Activated naive CD4-positive, alpha-beta T cell treated with anti-CD3 and anti-CD28 coated beads for 36 hours (primary cell): ENCODE results near the gene REG1B. TPM values are rescaled to one million over a fixed set of nuclear protein-coding genes. Genes with fewer than 3 reads are reported as not detected.

Experiments
- CTCF ChIA-PET: fragments of 350-600 bp; sonication (Branson Sonifier 250); formaldehyde crosslinking; loops from one replicate; lab custom pipeline; 2021; ENCODE audit warnings: antibody characterized with exemption; lab: Charles Lee
- DNase-seq: peaks from one replicate; pipeline ENCODE4 v3.0.0-alpha.2; 2020
- H3K27ac Mint-ChIP-seq: one replicate; pipeline ENCODE4 v1.8.0; 2021; ENCODE audit warnings: mild to moderate bottlenecking, mixed read lengths
- H3K27me3 Mint-ChIP-seq: one replicate; pipeline ENCODE4 v1.8.0; 2021; ENCODE audit warnings: low read depth, mixed read lengths
- H3K36me3 Mint-ChIP-seq: one replicate; pipeline ENCODE4 v1.8.0; 2021; ENCODE audit warnings: low read depth, mixed read lengths
- H3K4me1 Mint-ChIP-seq: one replicate; pipeline ENCODE4 v1.8.0; 2021; ENCODE audit warnings: low read depth, mixed read lengths
- H3K4me3 Mint-ChIP-seq: one replicate; pipeline ENCODE4 v1.8.0; 2021; ENCODE audit warnings: mild to moderate bottlenecking, moderate library complexity, mixed read lengths
- H3K9me3 Mint-ChIP-seq: one replicate; pipeline ENCODE4 v1.8.0; 2021; ENCODE audit warnings: mixed read lengths
- intact Hi-C: fragments of 100-400 bp; cut with micrococcal nuclease; formaldehyde crosslinking; loops from one replicate; pipeline ENCODE4 v1.15.1; 2023
- total RNA-seq, 2 experiments: library from RNA; stranded (reverse); gene quantifications; one replicate each; pipeline ENCODE4 v1.2.3, GENCODE V29; 2021

The REG1B gene, protein sequence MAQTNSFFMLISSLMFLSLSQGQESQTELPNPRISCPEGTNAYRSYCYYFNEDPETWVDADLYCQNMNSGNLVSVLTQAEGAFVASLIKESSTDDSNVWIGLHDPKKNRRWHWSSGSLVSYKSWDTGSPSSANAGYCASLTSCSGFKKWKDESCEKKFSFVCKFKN
- not detected for total RNA-seq

DNA sequence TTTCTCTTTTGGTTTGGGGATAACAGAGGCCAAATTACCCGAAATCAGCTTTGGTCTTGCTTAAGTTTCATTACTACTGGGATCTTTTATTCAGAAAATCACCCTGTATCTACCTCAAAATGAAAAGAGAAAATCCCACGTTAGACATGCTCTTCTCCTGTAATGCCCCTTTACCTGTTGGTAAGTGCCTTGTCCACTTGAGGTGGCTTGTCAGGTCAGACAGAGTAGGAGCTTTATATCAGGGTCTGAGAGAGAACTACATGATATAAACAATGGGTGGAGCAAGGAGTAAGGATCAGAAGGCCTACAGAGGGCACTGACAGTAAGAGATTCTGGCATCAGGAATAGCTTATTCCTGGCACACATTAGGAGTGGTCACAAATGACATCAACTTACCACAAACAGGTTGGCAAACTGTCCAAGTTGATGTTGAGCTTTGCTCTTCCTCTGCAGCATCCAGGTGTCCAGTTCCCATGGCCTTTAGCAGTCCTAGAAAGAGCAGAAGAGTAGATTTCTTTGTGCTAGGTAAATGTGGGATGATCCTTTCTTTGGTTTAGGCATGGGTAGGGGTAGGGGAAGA is at the start of gene REG1B:
Gene REG1B (minus strand): TSS at position 209 of the 580 bp plus-strand sequence. CDS start 381 bp downstream, outside the sequence.
- H3K4me3 Mint-ChIP-seq: no peak within 1 kb of the TSS
- H3K27me3 Mint-ChIP-seq: no peaks in the 10 kb centered on the region
- no peaks in the 10 kb centered on the region for H3K9me3 Mint-ChIP-seq
- intact Hi-C loops: no loop called here
- H3K27ac Mint-ChIP-seq: no peak within 1 kb of the TSS
- H3K4me1 Mint-ChIP-seq: no peaks in the 10 kb centered on the region
- DNase-seq: no peak
- H3K36me3 Mint-ChIP-seq: no peaks in the 10 kb centered on the region
- CTCF ChIA-PET: interaction anchor here (0.6 kb wide), 1 partner anchor 31 kb away, joined by 3 read pairs; no protein-coding TSS in a partner anchor

GRCh38 chr2:79131687-79132086 is 43.9 kb upstream of the REG1B start:
- peaks cover under 1% of the 10 kb centered on the region for H3K27me3 Mint-ChIP-seq
- DNase-seq: no peak
- H3K4me1 Mint-ChIP-seq: no peaks in the 10 kb centered on the region
- no peak overlapping the region for H3K27ac Mint-ChIP-seq
- H3K4me3 Mint-ChIP-seq: no peak overlapping the region
- intact Hi-C loops: no loop called here
- H3K9me3 Mint-ChIP-seq: peaks cover 3% of the 10 kb centered on the region
- H3K36me3 Mint-ChIP-seq: no peaks in the 10 kb centered on the region
- CTCF ChIA-PET: no interaction called here

DNA sequence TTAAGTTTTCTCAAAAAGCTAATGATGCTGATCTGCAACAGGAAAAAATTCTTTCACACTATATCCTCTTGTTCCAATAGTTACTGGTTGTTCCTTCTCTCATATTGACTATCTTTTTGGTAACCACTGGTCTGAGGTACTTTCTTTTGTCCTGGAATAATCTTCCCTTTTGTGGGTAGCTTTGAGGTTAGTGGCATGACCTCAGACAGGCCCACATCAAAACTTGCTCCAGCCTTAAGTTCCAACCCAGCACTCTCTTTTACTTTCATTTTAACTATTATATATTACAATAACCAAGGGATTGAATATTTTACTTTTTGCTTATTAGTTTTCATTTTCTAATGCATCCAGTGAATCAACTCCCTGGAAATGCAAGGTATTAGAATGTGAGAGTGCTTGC is 42.0 kb upstream of the REG1B start:
- CTCF ChIA-PET: no interaction called here
- intact Hi-C loops: no loop called here
- H3K4me3 Mint-ChIP-seq: no peak overlapping the region
- no peak for DNase-seq
- no peaks in the 10 kb centered on the region for H3K27me3 Mint-ChIP-seq
- no peaks in the 10 kb centered on the region for H3K36me3 Mint-ChIP-seq
- no peak overlapping the region for H3K27ac Mint-ChIP-seq
- H3K4me1 Mint-ChIP-seq: no peaks in the 10 kb centered on the region
- H3K9me3 Mint-ChIP-seq: peaks cover 3% of the 10 kb centered on the region

DNA sequence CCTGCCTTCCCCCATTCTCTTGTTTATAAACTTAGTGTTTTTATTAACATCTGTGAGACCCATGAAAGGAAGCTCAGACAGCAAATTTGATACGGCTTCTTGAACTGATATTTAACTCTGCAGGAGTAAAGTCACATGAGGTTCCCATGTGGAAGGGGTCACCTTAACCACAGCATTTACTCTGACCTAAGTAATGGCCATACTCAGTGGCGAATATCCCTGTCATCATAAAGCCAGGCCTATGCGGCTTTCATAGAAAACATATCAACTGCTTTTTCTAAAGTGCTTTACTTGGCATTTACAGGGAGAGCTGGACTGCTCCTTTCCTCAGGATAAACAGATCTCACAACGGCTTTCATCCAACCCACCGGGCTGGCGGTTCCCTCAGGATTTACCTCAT is 41.5 kb upstream of the REG1B start:
- no peaks in the 10 kb centered on the region for H3K36me3 Mint-ChIP-seq
- H3K27me3 Mint-ChIP-seq: no peaks in the 10 kb centered on the region
- CTCF ChIA-PET: no interaction called here
- DNase-seq: no peak
- H3K27ac Mint-ChIP-seq: no peak overlapping the region
- peaks cover 2% of the 10 kb centered on the region for H3K9me3 Mint-ChIP-seq
- intact Hi-C loops: no loop called here
- H3K4me1 Mint-ChIP-seq: no peaks in the 10 kb centered on the region
- no peak overlapping the region for H3K4me3 Mint-ChIP-seq

DNA sequence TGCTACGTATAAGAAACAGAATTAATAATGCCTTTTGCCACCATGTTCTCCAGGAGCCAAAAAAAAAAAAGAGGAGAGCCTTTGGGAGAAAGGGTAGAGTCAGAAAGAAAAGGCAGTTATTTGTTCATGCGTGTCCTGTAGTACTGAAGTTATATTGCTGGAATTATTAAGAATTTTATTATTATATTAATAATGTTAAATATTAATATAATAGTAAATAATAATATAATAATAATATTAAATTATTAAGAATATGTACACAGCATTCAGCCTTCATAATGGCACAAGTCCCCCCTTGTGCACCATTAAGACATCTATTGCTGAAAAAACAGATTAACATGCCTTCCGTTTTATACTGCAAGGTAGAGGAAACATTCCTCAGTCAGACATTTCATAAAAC is 40.6 kb upstream of the REG1B start:
- DNase-seq: no peak
- H3K27ac Mint-ChIP-seq: no peak overlapping the region
- intact Hi-C loops: no loop called here

DNA sequence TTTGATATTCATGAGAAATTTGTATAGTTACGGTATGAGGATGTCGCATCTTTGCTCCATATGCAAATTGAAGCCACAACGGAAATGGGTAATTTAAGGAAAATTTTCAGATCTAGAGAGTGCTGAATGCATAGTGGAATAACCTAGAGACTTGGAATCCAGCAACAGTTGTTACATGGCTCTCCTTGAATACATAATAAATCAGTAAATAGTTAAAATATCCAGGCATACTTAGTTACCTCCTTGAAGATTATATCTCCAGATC is 37.9 kb upstream of the REG1B start:
- no peaks in the 10 kb centered on the region for H3K27me3 Mint-ChIP-seq
- H3K4me3 Mint-ChIP-seq: no peak overlapping the region
- CTCF ChIA-PET: no interaction called here
- H3K36me3 Mint-ChIP-seq: no peaks in the 10 kb centered on the region
- DNase-seq: no peak
- H3K4me1 Mint-ChIP-seq: no peaks in the 10 kb centered on the region
- no peak overlapping the region for H3K27ac Mint-ChIP-seq
- intact Hi-C loops: no loop called here
- no peaks in the 10 kb centered on the region for H3K9me3 Mint-ChIP-seq

More for the DNA sequence above, 40.6 kb upstream of the REG1B start:
- no peaks in the 10 kb centered on the region for H3K27me3 Mint-ChIP-seq
- CTCF ChIA-PET: no interaction called here
- no peaks in the 10 kb centered on the region for H3K36me3 Mint-ChIP-seq
- H3K9me3 Mint-ChIP-seq: no peaks in the 10 kb centered on the region
- H3K4me3 Mint-ChIP-seq: no peak overlapping the region
- H3K4me1 Mint-ChIP-seq: no peaks in the 10 kb centered on the region

GRCh38 chr2:79124907-79125720 is 37.3 kb upstream of the REG1B start:
- Mint-ChIP-seq H3K27me3 (no peaks in the 10 kb centered on the region), H3K9me3 (no peaks in the 10 kb centered on the region), H3K4me3 (no peak overlapping the region), H3K4me1 (no peaks in the 10 kb centered on the region), H3K36me3 (no peaks in the 10 kb centered on the region), H3K27ac (no peak overlapping the region)
- CTCF ChIA-PET: no interaction called here
- intact Hi-C loops: no loop called here
- no peak for DNase-seq

GRCh38 chr2:79122676-79123075 is 34.9 kb upstream of the REG1B start:
- no peak for DNase-seq
- H3K27ac Mint-ChIP-seq: no peak overlapping the region
- CTCF ChIA-PET: no interaction called here
- intact Hi-C loops: no loop called here
- no peaks in the 10 kb centered on the region for H3K27me3 Mint-ChIP-seq
- H3K4me1 Mint-ChIP-seq: no peaks in the 10 kb centered on the region
- no peak overlapping the region for H3K4me3 Mint-ChIP-seq
- H3K36me3 Mint-ChIP-seq: no peaks in the 10 kb centered on the region
- no peaks in the 10 kb centered on the region for H3K9me3 Mint-ChIP-seq

- Mint-ChIP-seq H3K4me3 (no peak within 1 kb of the TSS), H3K27me3 (no peaks in the 10 kb centered on the region), H3K36me3 (no peaks in the 10 kb centered on the region), H3K9me3 (no peaks in the 10 kb centered on the region), H3K4me1 (no peaks in the 10 kb centered on the region), H3K27ac (no peak within 1 kb of the TSS)
- CTCF ChIA-PET: no interaction called here
- DNase-seq: no peak
- intact Hi-C loops: no loop called here
Measured at GRCh38 chr2:79120194-79120713, 32.5 kb upstream of the REG1B start, which contains the start of gene REG1A. REG1A (plus strand) TSS chr2:79120488; CDS start chr2:79120862, 374 bp downstream.

DNA sequence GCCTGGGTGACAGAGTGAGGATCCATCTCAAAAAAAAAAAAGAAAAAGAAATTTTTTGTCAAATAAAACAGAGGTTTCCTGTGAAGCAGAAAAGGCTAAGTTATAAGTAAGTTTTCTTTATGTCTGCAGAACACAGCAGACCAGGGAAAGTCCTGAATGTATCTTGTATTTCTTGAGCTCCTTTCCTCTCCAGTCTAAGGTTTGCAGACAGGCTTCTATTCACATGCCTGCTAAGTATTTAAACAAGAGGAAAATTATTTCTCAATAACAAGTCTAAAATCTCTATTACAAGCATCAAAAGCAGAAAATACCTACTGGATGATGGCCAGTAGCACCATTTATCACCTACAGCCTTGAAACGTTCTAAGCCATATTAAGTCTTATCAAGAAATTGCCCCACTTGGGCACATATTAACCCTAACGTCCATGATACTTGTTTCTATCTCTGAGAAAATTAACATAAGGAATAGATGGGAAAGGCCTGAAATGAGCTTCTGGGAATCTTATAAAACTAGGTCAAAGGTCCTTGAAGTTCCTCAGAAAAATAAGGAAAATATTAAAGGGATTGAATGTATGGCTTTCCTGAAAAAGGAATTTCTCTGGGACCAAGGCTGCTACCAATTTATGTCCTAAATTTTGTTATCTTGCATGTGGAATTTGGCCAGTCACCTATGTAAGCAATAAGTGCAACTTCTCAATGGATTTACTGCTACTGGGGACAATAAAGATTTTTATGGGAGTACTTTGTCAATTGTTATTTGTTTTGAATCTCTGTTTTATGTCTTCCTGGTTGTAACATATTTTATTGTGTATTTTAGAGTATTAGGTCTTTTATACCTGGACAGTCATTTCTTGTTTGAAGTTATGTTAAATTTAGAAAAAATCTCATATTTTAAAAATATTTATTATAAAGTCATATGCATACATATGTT is 29.5 kb upstream of the REG1B start:
- peaks cover 5% of the 10 kb centered on the region for H3K9me3 Mint-ChIP-seq
- intact Hi-C loops: loop anchor here (1.0 kb wide), 1 partner anchor 14 kb away; no protein-coding TSS in a partner anchor
- no peak for DNase-seq
- no peak overlapping the region for H3K4me3 Mint-ChIP-seq
- H3K4me1 Mint-ChIP-seq: no peaks in the 10 kb centered on the region
- H3K27ac Mint-ChIP-seq: no peak overlapping the region
- H3K27me3 Mint-ChIP-seq: no peaks in the 10 kb centered on the region
- CTCF ChIA-PET: no interaction called here
- H3K36me3 Mint-ChIP-seq: no peaks in the 10 kb centered on the region

DNA sequence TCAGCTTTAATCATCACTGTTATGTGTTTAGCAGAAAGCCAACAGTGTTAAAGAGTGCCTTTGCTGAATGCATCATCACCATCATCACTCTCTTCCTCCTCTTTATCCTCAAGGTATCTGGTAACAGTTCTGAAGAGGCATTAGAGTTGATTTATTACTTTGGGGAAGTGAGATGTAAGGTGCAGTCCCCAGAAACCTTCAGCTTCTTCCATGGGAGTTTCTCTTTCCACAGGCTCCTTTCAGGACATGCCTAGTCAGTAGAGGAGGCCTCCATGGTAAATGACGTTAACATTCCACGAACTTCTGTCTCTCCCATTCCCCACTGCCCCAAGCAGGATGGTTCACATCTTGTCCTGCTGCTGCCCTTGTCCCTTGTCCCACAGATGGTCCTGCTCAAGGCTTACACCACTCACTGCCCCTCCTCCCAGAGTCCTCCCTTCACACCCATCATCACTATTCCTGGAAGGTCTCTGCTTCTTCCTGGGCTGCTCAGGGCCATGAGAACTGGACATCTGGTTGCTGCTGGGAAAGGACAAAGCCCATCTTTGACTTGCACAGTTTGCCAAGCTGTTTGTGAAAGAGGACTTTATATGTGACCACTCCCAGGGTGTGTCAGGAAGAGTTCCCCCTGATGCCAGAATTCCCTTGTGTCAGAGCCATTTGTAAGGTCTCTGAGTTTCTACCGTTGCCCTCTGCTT is 27.2 kb upstream of the REG1B start:
- H3K27me3 Mint-ChIP-seq: no peaks in the 10 kb centered on the region
- no peak for DNase-seq
- H3K27ac Mint-ChIP-seq: no peak overlapping the region
- intact Hi-C loops: no loop called here
- no peaks in the 10 kb centered on the region for H3K4me1 Mint-ChIP-seq
- H3K36me3 Mint-ChIP-seq: no peaks in the 10 kb centered on the region
- no peak overlapping the region for H3K4me3 Mint-ChIP-seq
- H3K9me3 Mint-ChIP-seq: peaks cover 8% of the 10 kb centered on the region
- CTCF ChIA-PET: no interaction called here
